HG03354 (cell line): ENCODE data around the gene RPL32.
"Not testable (repeated sequence)": the region's sequence is repeated elsewhere in the genome, so short reads cannot be mapped to it uniquely, and the experiment has no call there.

Experiments used
- ATAC-seq: cut with Tn5 transposase; IDR thresholded peaks from one replicate; pipeline ENCODE4 v1.9.1; 2021; ENCODE audit warnings: mild to moderate bottlenecking; ENCODE audit not compliant: unreplicated experiment, poor library complexity, severe bottlenecking

Gene RPL32

DNA sequence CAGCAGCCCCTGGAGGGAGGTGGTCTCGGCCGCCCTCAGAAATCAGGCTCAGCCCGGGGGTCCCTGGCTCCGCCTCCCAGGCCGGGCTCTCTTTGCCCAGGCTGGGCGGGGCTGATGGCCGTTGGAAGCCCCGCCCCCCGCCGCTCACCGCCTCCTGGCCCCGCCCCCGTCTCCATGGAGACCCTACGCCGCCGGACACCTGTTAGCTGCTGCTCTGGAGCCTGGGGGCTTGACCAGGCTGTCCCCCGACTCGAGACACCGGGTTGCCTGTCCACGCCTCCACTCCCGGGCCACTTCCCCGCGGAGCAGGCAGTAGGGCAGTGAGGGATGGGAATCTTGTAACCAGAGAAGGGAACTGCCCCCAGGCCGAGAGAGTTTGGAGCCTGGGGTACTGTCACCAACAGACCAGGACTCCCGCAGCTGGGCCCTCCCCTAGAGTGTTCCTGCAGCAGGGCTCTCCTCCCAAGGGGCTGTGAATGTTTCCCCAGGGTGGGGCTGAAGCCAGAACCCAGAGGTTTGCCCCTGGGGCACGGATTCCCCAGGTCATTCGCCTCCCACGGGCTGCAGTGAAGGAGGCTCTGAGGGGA lies 27.8 kb upstream of the RPL32 start:
- ATAC-seq: peak; percentile 55

DNA sequence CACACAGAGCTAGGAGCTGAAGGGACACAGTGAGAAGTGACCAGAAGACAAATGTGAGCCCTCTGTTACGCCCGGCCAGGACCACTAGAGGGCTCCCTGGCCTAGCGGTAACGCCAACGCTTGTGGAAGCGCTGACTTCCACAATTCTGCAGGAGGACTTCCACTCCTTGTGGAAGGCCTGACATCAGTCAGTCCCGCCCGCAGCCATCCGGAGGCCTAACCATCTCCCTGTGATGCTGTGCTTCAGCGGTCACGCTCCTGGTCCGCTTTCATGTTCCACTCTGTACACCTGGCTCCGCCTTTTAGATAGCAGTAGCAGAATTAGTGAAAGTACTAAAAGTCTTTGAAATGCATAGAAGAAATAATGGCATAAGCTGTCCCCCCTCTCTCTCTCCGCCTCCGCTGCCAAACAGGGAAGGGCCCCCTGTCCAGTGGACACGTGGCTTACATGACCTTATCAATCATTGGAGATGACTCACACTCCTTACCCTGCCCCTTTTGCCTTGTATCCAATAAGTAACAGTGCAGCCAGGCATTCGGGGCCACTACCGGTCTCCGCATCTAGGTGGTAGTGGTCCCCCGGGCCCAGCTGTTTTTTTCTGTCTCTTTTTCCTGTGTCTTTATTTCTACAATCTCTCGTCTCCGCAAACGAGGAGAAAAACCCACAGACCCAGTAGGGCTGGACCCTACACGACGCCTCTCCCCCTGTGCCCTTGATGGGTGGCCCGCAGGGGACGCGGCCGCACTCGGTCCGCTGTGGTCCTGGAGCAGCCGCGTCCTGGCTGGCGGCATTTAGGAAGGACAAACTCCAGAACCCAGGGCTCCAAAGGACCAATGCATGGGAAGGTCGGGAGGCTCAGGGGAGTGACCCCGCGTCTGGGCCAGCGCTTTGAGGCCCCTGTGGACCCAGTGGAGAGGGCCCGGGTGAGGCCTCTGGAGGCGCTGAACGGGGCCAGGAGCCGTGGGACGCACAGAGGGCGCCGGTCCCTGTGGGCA lies 27.0 kb upstream of the RPL32 start:
- ATAC-seq: peak; percentile 67

DNA sequence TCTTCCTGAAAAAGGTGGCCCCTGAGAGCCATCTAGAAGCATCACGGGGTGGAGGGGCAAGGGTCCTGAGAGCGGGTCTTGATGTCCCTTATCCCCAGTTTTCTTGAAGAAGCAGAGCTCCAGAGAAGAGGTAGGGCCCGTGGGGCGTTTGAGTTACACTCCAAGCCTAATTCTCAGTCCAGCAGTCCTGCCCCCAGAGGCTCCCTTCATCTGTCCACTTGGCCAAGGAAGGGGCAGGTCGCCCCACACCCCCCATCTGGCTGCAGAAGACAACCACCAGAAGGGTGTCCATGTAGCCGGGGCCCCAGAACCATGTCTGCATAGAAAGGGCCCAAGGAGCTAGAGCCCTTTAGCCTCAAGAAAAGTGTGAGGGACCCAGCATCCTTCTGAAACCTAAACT lies 25.5 kb upstream of the RPL32 start:
- no peak for ATAC-seq

DNA sequence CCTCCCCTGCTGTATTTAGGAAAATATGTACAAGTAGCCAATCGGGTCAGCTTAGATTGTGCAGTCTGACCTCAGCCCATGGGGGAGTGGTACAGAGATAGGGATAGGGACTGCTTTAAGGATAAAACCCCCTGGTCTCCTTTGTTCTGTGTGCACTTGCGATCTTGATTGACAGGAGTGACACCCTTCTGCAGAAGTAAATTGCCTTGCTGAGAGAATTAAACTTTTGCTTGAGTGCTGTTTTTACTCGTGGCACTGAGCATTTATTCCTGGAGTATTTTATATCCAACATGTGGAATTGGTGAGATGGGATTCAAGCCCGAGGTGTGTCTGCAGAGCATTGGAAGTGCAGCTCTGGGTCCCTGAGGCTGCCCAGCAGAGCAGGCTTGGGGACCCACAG lies 23.9 kb upstream of the RPL32 start:
- no peak for ATAC-seq

DNA sequence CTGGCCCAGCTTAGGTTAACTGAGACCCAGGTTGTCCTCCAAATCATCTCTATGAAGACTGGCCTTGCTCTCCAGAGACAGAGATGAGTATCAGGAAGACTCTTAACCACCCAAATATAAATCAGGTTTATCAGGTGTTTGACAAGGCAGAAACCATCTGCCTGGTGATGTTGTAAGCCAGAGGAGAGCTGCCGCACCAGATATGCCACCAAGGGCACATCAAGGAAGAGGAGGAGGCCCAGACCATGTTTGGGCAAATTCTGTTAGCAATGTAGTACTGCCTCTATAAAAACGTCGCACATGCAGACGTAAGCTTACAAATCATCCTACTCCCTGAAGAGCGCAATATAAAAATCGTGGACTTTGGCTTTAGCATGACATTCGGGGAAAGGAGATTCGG lies 21.0 kb upstream of the RPL32 start:
- ATAC-seq: no peak

DNA sequence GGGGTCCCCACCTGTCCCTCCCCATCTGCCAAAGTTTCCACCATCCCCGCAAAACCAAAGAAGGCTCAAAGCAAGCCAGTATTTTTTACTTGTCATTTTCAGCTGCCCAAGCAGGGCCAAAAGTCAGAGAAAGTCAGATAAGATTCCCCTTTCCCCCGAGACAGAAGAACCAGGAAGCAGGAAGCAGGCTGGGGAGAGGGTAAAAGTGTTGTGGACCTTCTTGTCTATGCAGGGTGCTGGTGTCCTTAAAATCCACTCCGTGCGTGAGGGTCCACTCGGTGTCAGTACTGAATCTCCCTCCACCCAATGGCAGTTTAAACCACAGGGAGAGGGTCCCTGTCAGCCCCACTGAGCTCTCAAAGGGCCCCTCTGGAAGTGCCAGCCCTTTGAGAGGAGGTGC lies 20.2 kb upstream of the RPL32 start:
- ATAC-seq: no peak

DNA sequence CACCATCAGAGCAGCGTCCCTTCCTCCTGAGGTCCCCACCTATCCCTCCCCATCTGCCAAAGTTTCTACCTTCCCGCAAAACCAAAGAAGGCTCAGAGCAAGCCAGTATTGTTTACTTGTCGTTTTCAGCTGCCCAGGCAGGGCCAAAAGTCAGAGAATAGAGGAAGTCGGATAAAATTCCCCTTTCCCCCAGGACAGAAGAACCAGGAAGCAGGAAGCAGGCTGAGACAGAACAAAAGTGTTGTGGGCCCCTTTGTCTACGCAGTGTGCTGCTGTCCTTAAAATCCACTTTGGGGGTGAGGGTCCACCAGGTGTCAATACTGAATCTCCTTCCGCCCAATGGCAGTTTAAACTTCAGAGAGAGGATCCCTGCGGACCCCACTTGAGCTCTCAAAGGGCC lies 18.5 kb upstream of the RPL32 start:
- ATAC-seq: no peak

DNA sequence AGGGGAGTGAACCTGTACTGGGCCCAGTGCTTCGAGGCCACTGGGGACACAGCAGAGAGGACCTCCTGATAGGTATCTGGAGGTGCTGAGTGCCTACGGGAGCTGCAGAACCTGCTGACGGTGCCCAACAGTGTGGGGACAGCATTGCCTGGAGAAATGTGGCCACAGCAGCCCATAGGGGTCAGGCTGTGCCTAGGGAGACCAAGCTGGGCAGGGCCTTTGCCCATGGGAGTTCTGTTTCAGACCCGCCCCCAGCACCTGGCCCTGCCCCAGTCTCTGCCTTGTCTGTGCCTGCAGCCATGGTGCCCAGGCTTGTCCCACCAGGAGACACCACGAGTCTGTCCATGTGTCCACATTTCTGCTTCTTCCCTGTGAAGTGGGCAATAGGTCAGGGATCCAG lies 15.3 kb upstream of the RPL32 start:
- ATAC-seq: no peak

DNA sequence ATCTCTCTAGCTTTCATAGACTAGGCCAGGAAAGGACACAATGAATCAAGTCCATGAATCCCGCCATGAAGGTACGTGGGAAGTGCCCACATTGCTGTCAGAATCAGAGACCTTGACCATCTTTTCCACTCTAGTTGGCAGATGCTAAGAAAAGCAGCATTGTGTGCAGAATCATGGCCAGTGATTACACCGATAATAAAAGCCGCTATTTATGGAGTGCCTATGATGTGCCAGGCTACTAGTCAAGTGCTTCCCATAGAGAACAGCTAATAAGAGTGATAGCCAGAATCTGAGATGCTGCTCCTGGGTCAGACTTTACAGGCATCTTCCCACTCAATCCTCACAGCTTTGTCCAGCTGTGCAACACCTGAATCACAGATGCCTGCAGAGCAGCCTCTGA lies 13.2 kb upstream of the RPL32 start:
- no peak for ATAC-seq

DNA sequence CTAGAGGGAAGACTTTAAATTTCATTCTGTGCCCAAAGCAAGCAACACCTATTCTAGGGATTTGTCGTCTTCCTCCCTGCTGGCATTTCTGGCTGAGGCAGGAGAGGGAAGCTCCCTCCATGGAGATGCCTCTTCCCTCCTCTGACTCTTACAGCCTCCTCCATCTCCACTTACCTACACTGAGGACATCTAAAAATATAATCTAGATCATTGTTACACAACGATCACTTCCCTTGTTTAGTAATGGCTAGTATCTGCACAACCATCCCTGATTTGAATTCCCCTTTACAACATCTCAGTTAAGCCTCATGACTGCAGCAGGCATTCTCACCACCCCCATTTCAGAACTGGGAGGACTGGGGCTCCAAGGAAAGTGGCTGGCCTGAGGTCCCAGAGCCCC lies 12.5 kb upstream of the RPL32 start:
- not testable (repeated sequence) for ATAC-seq

DNA sequence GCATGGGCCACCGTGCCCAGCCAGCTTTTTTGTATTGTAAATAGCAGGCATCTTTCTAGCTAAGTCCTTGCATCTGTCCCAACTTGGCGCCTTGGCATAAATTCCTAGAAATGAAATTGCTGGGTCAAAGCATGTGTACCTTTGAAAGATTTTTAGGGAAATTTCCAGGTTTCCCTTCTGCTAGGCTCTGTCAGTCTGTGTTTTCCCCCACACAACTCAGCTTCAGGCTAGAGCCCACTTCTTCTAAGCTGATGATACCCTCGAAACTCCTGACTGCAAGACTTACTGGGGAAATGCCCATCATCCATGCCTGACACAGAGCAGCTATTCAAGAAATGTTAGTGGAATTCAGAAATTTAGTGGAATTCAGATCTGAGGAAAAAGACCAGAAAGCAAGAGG lies 10.8 kb upstream of the RPL32 start:
- ATAC-seq: no peak

DNA sequence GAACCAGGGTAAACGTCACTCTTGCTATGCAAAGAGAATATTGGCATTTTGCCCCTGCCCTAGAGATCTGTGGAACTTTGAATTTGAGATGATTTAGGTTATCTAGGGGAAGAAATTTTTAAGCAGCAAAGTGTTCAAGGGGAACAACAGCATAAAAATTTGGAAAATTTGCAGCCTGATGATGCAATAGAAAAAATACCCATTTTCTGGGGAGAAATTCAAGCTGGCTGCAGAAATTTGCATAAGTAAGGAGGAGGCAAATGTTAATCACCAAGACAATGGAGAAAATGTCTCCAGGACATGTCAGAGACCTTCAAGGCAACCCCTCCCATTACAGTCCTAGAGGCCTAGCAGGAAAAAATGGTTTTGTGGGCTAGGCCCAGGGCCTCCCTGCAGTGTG lies 4.4 kb upstream of the RPL32 start:
- ATAC-seq: no peak

DNA sequence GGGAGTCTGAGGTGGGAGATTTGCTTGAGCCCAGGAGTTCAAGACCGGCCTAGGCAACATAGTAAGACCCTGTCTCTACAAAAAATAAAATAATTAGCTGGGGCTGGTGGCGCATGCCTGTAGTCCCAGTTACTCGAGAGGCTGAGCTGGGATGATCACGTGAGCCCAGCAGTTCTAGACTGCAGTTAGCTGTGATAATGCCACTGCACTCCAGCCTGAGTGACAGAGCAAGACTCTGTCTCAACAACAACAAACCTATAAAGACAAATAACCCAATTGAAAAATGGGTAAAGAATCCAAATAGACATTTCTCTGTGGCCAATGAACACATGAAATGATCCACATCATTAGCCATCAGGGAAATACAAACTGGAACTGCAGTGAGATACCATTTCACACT lies 1.1 kb upstream of the RPL32 start:
- no peak for ATAC-seq

DNA sequence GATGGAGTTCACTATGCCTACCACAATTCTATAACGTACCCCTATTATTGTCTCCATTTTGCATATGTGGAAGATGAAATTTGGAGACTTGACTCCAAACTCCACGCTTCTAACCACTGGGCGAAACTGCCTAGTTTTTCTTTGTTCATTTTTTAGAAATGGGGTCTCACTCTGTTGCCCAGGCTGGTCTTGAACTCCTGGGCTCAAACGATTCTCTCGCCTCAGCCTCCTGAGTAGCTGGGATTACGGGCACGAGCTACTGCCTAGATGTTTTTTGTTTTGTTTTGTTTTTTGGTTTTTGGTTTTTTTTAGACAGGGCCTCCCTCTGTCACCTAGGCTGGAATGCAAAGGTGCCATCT lies 584 bp upstream of the RPL32 start:
- no peak for ATAC-seq

DNA sequence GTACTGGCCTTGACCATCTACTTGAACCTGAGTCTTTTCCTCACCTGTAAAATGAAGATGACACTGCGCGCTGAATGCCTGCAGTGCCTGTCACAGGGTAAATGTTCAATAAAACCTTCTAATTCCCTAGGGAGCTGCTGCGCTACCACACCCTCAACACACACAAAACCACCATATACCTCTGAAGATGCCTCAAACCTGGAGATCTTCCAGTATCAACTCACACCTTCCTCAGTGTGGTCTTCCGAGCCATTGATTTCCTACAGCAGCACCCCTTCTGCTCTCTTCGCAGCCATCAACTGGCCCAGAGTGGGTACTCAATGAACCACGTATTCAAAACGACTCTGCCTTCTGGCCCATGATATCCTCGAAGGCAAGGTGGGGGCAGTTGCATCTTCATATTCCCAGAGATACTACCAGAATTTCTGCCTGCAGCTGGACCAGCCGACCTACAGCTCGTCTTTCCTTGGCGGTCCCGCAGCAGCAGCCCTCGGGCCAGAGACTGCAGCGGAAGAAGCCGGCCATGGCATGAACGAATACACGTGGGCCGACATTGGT lies 695 bp downstream of the RPL32 start:
- peak; percentile 48 for ATAC-seq

DNA sequence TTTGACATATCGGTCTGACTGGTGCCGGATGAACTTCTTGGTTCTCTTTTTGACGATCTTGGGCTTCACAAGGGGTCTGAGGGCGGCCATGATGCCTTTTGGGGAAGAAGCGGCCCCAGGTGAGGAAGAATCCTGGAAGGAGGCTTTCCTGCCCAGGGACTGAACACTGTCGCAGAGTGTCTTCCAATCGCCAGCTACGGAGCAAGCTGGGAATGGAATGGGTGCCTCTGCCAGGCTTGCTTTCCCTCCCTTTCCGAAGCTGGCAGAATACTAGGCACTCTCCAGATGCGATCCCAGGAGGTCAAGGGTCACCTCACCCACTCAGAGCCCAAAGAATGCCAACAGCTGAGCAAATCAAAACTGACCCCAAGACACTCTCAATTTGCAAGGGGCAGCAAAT lies 1.2 kb downstream of the RPL32 start:
- ATAC-seq: not testable (repeated sequence)

DNA sequence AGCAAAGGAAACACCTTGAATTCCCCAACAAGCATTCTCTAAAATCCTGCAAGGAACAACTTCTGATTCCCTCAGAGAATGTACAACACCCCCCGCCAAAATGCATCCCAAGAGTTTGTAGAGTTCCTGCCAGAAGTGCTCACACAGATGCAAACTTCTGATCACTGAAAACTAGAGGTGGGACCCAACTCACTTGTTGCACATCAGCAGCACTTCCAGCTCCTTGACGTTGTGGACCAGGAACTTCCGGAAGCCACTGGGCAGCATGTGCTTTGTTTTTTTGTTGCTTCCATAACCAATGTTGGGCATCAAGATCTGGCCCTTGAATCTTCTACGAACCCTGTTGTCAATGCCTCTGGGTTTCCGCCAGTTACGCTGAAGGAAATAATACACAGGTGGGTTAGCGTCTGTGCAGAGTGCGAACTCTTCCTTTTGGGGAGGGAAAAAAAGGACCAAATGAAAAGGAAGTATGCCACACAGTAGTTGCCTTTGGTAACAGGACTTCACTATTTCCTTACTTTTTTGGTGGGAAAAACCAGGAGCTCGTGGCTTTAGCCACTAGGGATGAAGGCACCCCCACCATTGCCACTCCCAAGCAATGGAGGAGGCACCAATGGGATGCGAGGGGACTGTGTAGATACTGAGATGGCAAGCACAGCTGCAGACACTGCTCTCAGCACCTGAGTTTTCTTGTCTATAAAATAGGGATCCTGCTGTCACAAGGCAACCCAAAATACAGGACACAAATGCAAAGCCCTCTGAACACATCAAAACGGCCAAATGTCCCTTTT lies 2.0 kb downstream of the RPL32 start:
- no peak for ATAC-seq

DNA sequence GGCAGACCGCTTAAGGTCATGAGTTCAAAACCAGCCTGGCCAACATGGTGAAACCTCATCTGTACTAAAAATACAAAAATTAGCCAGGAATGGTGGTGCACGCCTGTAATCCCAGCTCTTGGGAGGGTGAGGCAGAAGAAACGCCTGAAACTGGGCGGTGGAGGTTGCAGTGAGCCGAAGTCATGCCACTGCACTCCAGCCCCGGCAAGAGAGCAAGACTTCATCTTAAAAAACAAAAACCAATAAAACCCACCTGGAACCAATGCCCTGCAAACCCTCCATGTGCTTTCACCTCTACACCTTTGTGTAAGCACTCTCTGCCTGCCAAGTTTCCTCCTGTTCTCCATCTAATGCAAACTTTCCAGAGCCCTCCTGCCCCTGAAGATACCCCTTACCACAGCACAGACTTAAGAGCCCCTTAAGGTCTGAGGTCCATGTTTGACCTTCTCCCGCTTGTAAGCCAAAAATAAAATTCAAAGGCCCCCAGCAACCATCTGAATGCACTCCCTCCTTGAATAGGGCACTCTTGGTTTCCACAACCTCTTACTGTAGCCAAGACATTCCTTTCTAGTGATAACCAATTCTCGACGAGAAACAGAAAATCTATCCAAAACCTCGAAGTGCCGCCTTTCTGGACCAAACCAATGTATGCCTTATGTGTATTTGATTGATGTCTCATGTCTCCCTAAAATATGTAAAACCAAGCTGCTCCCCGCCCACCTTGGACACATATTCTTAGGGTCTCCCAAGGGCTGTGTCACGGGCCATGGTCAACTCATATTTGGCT lies 3.0 kb downstream of the RPL32 start:
- ATAC-seq: no peak

DNA sequence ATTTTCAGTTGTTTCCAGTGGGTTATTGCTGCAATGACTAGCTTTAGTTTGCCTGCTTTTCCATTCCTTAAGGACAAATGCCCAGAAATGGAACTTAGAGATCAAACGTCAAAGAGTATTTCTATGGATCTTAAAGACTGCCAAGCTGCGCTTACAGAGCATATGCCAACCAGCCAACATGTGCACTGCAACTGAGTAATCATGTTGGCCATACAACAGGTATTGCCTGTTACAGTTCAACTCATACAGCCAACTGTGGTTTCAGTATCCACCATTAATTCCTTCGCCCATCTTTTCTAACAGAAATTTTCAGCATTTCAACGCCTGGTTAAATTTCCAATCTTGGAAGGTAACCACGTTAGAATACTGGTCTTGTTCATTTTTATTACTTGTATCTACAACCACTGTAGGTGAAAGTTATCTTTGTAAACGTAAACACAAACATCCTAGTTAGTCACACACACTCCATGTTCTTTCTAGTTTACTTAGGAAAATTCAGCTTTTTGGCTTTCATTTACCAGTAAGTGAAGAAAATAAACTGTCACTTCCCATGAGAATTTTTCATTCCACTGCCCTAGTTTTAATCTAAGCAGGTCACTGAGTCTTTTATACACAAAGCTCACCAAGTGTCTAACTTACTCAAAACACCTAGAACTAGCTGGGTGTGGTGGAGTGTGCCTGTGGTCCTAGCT lies 3.9 kb downstream of the RPL32 start:
- no peak for ATAC-seq
